GM12892 (cell line): Measurements from ENCODE around the gene CDK13.

ENCODE experiments used
- POLR2A ChIP-seq: IDR thresholded peaks from 2 replicates; pipeline ENCODE4 v1.6.1; 2011; ENCODE audit warnings: low read depth, low read length, control low read depth
- POLR2AphosphoS5 ChIP-seq: IDR thresholded peaks from 2 replicates; pipeline ENCODE4 v1.6.1; 2011; ENCODE audit warnings: low read depth, low read length, control low read depth
- TAF1 ChIP-seq: IDR thresholded peaks from 2 replicates; pipeline ENCODE4 v1.6.1; 2011; ENCODE audit warnings: low read depth, mild to moderate bottlenecking, control low read depth, low read length, borderline replicate concordance

GRCh38 chr7:40092182-40092581 is 142.1 kb downstream of the CDK13 start:
- TF ChIP-seq POLR2AphosphoS5 (no peak), POLR2A (no peak), TAF1 (no peak)
